Inflammatory macrophage (primary cell): Measurements from ENCODE around the gene GON4L.
A peak's percentile ranks its signal among the peaks of the same experiment; 100 is the strongest.
"Not testable (repeated sequence)": the region's sequence is repeated elsewhere in the genome, so short reads cannot be mapped to it uniquely, and the experiment has no call there.

Experiments used
- DNase-seq, 2 donors: peaks; one replicate each; pipeline ENCODE4 v3.0.0-alpha.2; 2020 to 2022

The GON4L gene

DNA sequence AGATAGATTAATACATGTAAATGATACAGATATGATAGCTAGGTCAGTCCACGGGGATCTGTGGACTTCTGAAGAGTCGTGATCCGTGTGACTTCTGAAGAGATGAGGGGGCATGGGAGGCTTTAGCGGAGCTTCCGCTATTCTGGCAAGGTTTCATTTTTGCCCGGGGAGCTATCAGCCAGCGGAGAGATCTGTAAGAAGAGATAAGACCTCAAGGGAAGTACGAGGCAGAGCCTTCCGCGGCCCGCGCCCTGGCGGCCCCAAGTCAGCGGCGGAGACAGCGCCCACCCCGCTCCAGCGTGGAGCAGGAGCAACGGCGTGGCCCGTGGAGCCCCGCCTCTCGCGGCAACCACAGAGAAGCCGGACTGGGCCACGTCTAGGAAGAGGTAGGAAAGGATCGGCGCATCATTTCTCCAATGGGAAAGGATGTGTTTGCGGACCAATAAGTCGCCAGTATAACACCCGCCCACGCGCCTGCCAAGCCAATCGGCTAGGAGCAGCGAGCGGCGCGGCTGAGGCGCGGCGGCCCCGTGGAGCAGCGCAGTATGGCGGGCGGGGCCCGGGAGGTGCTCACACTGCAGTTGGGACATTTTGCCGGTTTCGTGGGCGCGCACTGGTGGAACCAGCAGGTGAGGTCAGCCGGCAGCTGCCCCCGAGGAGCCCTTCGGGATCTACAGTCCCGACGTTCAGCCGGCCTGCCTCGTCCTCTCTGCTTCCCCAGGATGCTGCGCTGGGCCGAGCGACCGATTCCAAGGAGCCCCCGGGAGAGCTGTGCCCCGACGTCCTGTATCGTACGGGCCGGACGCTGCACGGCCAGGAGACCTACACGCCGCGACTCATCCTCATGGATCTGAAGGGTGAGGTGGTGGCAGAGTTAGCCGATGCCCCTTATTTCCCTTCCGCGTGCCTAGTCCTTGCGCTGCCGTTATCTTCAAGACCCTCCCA is 111.5 kb downstream of the GON4L start:
- peak; percentile 99 to 100 for DNase-seq

DNA sequence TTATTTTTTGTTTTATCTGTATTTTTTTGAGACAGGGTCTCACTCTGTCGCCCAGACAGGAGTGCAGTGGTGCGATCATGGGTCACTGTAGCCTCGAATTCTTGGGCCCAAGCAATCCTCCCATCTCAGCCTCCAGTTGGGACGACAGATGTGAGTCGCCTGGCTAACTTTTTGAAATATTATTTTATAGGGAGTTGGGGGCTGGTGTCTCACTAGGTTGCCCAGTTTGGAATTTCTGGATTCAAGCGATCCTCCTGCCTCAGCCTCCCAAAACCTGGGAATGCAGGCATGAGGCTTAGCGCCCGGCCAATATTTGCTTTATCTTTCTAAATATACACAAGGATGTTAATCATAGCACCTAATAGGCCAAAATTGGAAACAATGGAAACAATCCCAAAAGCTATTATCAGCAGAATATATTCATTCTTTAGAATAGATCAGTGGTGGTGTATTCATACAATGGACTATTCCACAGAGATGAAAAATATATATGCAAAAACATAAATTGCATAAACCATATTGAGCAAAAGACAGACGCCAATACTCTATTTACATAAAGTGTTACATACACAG is 112.2 kb downstream of the GON4L start:
- DNase-seq = no peak

DNA sequence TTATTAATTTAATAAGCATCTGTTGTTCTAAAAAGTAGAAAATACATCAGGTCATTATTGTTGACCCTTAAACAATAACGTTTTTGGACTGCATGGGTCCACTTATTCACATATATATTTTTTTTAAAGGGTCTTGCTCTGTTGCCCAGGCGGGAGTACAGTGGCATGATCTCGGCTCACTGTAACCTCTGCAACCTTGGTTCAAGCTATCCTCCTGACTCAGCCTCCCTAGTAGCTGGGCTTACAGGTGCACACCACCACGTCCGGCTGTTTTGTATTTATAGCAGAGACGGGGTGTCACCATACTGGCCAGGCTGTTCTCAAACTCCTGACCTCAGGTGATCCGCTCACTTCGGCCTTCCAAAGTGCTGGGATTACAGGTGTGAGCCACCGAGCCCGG is 115.1 kb downstream of the GON4L start:
- no peak for DNase-seq

DNA sequence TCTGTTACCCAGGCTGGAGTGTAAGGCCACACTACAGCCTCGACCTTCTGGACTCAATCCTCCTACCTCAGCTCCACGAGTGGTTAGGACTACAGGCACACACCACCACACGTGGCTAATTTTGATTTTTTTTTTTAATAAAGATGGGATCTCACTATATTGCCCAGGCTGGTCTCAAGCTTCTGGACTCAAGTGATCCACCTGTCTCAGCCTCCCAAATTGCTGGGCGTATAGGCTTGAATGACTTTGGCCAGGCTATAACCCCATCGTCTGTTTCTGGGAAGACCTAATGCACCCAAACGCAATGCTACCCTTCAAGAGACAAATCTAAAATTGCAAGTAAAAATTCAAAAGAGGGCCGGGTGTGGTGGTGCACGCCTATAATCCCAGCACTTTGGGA is 116.0 kb downstream of the GON4L start:
- DNase-seq = no peak

DNA sequence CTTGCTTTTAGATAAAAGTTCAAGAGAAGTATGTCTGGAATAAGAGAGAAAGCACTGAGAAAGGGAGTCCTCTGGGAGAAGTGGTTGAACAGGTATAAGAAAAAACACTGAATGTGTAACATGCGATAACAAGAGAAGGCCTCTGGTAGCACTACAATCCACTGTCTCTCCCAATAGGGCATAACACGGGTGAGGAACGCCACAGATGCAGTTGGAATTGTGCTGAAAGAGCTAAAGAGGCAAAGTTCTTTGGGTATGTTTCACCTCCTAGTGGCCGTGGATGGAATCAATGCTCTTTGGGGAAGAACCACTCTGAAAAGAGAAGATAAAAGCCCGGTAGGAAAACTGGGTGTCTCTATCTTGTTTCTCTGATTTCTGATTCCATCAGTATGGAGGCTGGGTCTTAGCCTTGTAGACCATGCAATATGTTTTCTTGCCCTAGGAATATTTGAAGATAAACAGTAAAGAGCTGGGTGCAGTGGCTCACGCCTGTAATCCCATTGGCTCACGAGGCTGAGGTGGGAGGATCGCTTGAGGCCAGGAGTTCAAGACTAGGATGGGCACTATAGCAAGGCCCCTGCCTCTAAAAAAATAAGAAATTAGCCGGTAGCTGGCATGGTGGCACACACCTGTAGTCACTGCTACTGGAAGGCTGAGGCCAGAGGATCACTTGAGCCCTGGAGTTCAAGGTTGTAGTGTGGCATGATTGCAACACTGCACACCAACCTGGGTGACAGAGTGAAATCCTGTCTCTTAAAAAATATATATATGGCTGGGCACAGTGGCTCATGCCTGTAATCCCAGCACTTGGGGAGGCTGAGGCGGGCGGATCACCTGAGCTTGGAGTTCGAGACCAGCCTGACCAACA is 127.7 kb downstream of the GON4L start:
- peak; percentile 60 for DNase-seq

DNA sequence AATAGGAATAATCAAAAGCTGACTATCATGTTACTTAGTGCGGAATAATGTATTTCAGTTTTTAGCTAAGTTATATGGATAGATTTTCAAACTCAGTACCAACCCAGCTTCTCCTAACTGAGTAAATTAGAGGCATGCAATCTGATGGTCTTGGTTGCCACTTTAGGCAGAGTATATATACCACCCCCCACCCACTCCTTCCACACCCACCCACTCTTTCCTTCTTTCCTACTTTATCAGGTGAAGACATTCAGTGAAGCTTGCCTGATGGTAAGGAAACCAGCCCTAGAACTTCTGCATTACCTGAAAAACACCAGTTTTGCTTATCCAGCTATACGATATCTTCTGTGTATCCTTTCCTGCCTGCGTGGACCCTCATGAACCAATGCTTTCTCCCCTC is 131.9 kb downstream of the GON4L start:
- DNase-seq = no peak

DNA sequence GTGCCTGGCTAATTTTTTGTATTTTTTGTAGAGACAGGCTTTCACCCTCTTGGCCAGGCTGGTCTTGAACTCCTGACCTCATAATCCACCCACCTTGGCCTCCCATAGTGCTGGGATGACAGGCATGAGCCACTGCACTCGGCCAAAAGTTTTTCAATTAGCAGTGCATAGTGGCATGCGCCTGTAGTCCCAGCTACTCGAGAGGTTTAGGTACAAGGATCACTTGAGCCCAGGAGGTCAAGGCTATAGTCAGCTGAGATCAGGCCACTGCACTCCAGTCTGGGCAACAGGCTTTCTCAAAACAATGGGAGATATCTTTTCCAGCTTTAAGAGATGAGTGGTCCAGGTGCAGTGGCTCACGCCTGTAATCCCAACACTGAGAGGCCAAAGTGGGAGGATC is 137.3 kb downstream of the GON4L start:
- no peak for DNase-seq

DNA sequence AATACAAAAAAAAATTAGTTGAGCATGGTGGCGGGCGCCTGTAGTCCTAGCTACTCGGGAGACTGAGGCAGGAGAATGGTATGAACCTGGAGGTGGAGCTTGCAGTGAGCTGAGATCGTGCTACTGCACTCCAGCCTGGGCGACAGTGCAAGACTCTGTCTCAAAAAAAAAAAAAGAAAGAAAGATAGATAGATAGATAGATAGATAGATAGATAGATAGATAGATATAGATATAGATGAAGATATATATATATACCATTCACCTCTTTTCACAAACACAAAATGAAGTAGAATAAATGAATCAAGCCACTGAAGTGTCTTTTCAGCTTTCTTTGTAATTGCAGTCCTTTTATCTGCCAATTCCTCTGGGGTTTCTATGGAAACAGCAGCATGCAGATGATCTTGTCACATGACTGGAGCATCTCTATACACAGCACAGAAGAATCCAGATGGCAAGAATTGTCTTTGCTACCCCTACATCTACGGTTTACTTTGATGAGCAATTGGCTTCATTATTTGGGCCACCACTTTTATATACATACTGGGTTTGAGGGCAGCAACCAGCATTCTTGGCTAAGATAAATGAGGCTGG is 138.4 kb downstream of the GON4L start:
- not testable (repeated sequence) for DNase-seq

DNA sequence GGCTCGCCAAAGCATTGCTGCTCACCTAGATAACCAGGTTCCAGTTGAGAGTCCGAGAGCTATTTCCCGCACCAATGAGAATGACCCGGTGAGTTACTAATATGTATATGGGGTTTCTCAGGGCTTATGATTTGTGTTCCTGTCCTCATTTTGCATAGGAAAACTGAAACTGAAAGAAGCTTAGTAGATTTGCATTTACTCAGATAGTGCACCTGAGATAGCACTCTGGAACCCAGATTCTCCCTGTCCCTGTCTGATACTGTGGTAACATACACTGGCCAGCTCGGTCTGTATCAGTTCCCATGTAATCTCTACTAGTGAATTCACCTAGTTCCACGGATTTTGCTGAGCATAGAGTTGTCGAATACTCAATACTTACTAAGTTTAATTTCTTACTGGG is 140.0 kb downstream of the GON4L start:
- DNase-seq = no peak

DNA sequence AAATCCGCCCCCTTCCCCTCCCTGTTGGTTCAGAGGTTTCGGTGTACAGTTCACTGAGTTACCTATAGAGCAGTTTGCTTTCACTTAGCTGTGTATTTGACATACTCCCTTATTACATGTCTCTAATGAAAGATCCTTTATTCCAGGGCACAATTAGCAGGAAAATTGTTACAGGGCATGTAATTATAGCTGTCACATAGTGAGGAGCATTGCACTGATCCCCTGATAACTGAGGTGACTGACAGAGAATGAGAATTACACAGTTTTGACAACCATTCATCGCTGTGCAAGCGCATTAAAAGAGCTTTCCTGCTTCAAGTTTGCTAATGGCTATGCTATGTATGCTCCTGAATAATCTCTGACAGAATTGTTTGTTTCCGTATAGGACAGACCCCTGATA is 141.2 kb downstream of the GON4L start:
- no peak for DNase-seq

DNA sequence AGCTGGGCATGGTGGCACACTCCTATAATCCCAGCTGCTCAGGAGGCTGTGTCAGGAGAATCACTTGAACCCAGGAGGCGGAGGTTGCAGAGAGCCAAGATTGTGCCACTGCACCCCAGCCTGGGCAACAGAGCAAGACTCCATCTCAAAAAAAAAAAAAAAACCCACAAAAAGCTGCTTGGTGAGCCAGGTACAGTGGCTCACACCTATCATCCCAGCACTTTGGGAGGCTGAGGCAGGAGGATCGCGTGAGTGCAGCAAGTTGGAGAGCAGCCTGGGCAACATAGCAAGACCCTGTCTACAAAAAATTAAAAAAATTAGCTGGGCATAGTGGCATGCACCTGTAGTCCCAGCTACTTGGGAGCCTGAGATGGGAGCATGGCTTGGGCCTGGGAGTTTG is 142.0 kb downstream of the GON4L start:
- DNase-seq = not testable (repeated sequence)

DNA sequence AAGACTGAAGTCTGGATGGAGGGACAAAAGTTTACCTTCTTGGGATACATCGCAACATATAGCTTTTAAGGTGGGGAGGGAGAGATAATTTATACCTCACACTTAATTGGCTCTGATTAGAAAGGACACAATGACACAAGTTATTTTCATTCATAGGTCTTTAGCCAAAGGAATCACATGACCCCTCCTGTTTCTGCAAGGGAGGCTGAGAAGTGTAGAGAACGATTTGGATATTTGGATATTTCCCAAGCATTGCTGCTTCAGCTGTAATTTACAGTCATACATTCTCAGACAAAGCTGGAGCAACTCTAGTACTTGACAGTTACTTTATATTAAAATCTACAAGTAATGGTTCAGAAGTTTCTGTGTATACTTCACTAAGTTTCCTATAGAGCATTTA is 143.9 kb downstream of the GON4L start:
- DNase-seq = no peak

DNA sequence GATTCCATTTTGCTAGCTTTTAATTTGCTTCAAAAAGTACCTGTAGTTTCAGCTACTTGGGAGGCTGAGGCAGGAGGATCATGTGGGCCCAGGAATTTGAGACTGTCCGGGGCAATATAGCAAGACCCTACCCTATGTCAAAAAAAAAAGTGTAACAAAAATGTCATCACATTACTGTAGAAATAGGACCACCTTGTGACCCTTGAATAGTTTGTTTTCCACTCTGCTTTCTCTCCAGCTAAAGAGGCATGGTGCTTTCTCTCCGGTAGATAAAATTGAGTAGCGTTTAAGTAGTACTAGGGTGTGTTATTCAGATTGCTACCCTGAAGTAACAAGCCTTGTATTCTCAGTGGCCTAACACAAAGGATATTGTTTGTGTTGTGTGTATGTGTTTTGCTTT is 144.4 kb downstream of the GON4L start:
- DNase-seq = peak in 1 of 2 donors; percentile 14

DNA sequence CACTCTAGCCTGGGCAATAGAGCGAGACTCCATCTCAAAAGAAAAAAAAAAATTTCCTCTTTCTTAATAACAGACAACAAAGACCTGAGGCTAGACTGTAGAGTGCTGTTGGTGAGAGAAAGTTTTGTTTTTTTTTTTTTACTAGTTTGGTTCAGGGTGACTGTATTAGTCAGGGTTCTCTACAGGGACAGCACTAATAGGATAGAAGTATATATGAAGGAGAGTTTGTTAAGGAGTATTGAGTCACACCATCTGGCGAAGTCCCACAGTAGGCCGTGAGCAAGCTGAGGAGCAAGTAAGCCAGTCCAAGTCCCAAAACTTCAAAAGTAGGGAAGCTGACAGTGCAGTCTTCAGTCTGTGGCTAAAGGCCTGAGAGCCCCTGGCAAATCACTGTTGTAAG is 145.6 kb downstream of the GON4L start:
- not testable (repeated sequence) for DNase-seq

DNA sequence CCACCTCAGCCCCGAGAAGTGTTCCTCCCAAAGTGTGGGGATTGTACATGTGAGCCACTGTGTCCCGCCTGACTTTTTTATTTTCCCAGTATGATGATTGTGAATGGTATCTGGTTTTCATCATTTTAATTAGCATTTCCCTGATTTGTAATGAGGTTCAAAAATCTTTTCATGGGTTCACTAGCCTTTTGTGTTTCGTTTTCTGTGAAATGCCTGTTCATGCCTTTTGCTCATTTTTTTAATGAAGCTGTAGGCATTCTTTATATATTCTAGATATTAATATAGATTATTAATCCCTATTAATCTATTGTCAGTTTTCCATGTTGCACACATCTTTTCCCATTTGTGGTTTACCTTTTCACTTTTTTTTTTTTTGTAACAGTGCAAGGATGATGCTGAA is 147.6 kb downstream of the GON4L start:
- no peak for DNase-seq

DNA sequence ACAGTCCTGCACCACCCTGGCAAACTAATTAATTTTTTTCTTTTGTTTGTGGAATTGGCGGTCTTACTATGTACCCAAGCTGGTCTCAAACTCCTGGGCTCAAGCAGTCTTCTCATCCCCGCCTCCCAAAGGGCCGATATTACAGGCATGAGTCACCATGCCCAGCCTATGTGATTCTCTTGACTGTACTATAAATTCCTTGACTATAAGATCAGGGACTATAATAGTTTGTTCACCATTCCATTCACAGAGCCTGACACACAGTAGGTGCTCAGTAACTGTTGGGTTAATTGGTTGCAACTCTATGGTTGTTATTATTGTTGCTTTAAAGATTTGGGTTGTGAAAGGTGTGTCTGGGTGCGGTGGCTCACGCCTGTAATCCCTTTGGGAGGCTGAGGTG is 150.9 kb downstream of the GON4L start:
- DNase-seq = no peak

DNA sequence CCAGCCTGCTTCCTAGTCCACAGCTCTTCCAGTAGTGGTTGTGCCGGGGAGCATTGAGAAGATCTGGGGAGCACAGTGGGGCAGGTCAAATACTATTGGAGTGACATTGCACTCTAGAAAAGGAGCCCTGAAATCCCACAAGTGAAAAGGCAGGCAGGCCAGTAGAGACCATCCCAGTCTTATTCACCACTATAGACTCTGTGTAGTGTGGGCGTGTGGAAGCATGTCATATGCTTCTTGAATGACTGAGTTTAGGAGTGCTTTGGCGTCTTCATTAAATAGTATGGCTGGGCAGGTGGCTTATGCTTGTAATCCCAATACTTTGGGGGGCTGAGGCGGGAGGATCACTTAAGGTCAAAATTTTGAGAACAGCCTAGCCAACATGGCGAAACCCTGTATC is 152.6 kb downstream of the GON4L start:
- DNase-seq = peak in 1 of 2 donors; percentile 26

DNA sequence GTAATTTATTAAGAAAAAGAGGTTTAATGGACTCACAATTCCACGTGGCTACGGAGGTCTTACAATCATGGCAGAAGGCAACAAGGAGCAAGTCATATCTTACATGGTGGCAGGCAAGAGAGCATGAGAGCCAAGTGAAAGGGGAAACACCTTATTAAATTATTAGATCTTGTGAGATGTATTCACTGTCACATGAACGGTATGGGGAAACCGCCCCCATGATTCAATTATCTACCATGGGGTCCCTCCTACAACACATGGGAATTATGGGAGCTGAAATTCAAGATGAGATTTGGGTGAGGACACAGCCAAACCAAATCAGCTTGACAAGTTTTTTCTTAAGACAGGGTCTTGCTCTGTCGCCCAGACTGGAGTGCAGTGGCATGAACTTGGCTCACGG is 153.8 kb downstream of the GON4L start:
- peak; percentile 65 to 66 for DNase-seq

DNA sequence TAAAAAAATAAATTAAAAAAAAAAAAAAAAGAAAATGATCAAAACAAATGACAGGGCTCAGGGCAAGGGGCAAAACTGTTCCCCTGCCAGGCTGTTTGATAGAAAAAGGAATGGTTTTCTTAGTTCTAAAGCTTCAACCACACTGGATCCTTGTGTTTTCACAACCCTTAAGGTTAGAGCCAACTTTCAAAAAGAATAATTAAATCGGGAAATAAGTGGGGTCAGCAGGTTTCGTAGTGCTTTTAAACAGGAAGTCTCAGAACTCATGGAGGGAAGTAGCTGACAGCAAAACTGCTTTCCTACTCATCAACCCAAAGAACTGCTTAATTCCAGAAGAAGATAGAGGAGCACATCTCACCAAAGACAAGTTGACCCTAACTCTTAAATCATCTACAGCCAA is 155.3 kb downstream of the GON4L start:
- DNase-seq = not testable (repeated sequence)
